Measurements from ENCODE around the gene BGN. TPM values are rescaled to one million over a fixed set of nuclear protein-coding genes. Genes with fewer than 3 reads are reported as not detected.

BGN gene
- total and polyA plus RNA-seq, 2 experiments from 2014 or later = 0.87 to 1.8 TPM

DNA sequence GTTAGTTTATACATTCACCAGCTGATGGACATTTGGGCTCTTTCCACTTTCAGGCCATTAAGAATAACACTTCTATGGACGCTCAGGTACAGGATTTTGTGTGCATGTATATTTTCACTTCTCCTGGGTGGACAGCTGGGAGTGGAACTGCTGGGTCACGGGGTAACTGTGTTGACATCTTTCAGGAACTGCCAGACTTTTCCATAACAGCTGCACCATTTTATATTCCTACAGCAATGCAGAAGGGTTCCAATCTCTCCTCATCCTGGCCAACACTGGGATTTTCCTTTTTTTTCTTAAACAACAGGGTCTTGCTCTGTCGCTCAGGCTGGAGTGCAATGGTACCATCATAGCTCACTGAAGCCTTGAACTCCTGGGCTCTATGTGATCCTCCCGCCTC is 36.3 kb upstream of the BGN start:
- DNase-seq (ENCODE audit: low spot score) (no peak), ATAC-seq (no peak)
- no peak for TF ChIP-seq JUNB (IDR thresholded peaks at IDR 0.05; ENCODE audit: unreplicated experiment)
- TF ChIP-seq CTCF (conservative IDR thresholded peaks at IDR 0.05; ENCODE audit: low read depth in 2 of 2) = no peak
- no peak for TF ChIP-seq ZNF331 (CRISPR knock-in tag; IDR thresholded peaks at IDR 0.05; ENCODE audit: low read depth)
- TF ChIP-seq NANOG (IDR thresholded peaks at IDR 0.05; ENCODE audit: borderline replicate concordance) = no peak
- TF ChIP-seq ZNF114 (CRISPR knock-in tag; IDR thresholded peaks at IDR 0.05) = no peak
- TF ChIP-seq REST (IDR thresholded peaks at IDR 0.05; ENCODE audit: unreplicated experiment) = no peak
- TF ChIP-seq, protein P1, sequence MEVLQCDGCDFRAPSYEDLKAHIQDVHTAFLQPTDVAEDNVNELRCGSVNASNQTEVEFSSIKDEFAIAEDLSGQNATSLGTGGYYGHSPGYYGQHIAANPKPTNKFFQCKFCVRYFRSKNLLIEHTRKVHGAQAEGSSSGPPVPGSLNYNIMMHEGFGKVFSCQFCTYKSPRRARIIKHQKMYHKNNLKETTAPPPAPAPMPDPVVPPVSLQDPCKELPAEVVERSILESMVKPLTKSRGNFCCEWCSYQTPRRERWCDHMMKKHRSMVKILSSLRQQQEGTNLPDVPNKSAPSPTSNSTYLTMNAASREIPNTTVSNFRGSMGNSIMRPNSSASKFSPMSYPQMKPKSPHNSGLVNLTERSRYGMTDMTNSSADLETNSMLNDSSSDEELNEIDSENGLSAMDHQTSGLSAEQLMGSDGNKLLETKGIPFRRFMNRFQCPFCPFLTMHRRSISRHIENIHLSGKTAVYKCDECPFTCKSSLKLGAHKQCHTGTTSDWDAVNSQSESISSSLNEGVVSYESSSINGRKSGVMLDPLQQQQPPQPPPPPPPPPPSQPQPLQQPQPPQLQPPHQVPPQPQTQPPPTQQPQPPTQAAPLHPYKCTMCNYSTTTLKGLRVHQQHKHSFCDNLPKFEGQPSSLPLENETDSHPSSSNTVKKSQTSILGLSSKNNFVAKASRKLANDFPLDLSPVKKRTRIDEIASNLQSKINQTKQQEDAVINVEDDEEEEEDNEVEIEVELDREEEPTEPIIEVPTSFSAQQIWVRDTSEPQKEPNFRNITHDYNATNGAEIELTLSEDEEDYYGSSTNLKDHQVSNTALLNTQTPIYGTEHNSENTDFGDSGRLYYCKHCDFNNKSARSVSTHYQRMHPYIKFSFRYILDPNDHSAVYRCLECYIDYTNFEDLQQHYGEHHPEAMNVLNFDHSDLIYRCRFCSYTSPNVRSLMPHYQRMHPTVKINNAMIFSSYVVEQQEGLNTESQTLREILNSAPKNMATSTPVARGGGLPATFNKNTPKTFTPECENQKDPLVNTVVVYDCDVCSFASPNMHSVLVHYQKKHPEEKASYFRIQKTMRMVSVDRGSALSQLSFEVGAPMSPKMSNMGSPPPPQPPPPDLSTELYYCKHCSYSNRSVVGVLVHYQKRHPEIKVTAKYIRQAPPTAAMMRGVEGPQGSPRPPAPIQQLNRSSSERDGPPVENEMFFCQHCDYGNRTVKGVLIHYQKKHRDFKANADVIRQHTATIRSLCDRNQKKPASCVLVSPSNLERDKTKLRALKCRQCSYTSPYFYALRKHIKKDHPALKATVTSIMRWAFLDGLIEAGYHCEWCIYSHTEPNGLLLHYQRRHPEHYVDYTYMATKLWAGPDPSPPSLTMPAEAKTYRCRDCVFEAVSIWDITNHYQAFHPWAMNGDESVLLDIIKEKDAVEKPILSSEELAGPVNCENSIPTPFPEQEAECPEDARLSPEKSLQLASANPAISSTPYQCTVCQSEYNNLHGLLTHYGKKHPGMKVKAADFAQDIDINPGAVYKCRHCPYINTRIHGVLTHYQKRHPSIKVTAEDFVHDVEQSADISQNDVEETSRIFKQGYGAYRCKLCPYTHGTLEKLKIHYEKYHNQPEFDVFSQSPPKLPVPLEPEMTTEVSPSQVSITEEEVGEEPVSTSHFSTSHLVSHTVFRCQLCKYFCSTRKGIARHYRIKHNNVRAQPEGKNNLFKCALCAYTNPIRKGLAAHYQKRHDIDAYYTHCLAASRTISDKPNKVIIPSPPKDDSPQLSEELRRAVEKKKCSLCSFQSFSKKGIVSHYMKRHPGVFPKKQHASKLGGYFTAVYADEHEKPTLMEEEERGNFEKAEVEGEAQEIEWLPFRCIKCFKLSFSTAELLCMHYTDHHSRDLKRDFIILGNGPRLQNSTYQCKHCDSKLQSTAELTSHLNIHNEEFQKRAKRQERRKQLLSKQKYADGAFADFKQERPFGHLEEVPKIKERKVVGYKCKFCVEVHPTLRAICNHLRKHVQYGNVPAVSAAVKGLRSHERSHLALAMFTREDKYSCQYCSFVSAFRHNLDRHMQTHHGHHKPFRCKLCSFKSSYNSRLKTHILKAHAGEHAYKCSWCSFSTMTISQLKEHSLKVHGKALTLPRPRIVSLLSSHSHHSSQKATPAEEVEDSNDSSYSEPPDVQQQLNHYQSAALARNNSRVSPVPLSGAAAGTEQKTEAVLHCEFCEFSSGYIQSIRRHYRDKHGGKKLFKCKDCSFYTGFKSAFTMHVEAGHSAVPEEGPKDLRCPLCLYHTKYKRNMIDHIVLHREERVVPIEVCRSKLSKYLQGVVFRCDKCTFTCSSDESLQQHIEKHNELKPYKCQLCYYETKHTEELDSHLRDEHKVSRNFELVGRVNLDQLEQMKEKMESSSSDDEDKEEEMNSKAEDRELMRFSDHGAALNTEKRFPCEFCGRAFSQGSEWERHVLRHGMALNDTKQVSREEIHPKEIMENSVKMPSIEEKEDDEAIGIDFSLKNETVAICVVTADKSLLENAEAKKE (CRISPR knock-in tag; IDR thresholded peaks at IDR 0.05) = no peak
- no peak for TF ChIP-seq EZH2 (IDR thresholded peaks at IDR 0.05; ENCODE audit: low read depth, unreplicated experiment)
- TF ChIP-seq POLR2AphosphoS5 (IDR thresholded peaks at IDR 0.05; ENCODE audit: low read depth) = no peak
- Mint-ChIP-seq H3K4me1 (no peaks in the 10 kb centered on the region), H3K9me3 (no peaks in the 10 kb centered on the region), H3K27ac (no peak overlapping the region), H3K4me3 (no peak overlapping the region), H3K27me3 (ENCODE audit: insufficient read depth, low read depth, poor library complexity) (peaks cover 14% of the 10 kb centered on the region), H3K36me3 (ENCODE audit: low read depth) (peaks cover 15% of the 10 kb centered on the region; the same call in 2 of the 3 replicates)
- no peak overlapping the region for H2AFZ ChIP-seq
- no peak overlapping the region for H3K27ac ChIP-seq (ENCODE audit: low read depth)
- H4K20me1 ChIP-seq (replicated peaks; ENCODE audit: insufficient read depth) = no peaks in the 10 kb centered on the region; the same call in 1 of the 2 replicates
- no peaks in the 10 kb centered on the region for H3F3A ChIP-seq (replicated peaks; ENCODE audit: low read depth)
- H3K4me2 ChIP-seq = no peak overlapping the region
- H3K4me3 ChIP-seq = no peak overlapping the region
- H3K79me2 ChIP-seq (replicated peaks; ENCODE audit: insufficient read depth) = no peaks in the 10 kb centered on the region
- H3K27me3 ChIP-seq (ENCODE audit: insufficient read depth) = no peaks in the 10 kb centered on the region
- H3K36me3 ChIP-seq (ENCODE audit: insufficient read depth) = no peaks in the 10 kb centered on the region
- H3K4me1 ChIP-seq (ENCODE audit: insufficient read depth) = no peaks in the 10 kb centered on the region
- no peaks in the 10 kb centered on the region for H3K9me2 ChIP-seq (ENCODE audit: insufficient read depth)

Measured in GM23338 (cell line).